Activated CD8-positive, alpha-beta memory T cell treated with anti-CD3 and anti-CD28 coated beads for 4 hours (primary cell): ENCODE results near the gene TRAF3IP3.

Experiments used
- DNase-seq, 2 donors: peaks; one replicate each; pipeline ENCODE4 v3.0.0-alpha.2; 2020; ENCODE audit warnings: low read depth in 2 of 2

The TRAF3IP3 gene

DNA sequence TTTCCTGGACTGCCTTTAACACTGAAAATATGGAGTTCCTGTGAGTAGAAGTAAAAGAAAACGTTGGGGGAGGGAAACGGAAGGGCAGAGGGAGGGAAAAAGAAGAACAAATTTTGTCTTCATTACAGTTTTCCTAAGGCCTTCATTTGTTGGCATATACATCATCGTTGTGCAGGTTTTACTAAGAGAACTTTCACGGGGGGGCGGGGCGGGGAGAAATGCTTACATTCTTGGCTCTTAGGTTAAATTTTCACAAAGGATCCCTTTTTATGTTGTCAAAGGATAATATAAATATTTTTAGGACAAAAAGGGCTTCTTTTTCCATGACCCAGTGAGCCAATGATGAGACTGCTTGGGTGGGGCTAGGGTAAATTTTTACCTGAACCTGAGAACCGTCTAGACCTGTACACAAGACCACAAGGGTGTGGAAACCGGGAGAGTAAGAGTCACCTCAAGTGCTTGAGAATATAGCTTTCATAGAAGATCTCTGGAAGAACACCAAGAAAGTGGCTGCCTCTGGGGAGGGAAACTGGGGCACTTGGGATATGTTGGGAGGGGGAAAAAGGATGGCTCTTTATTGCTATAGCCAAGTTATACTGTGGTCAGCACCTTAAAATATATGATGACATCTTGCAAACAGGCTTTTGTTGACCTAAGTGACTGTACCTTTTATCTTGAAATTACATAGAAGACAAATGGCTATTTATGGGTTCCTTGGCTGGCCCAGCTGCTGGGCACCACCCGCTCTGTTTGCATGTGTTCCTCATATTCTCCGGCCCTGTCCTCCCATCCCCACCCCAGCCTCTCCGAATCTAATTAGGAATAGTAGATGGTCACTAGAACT is 70.0 kb downstream of the TRAF3IP3 start:
- DNase-seq = no peak

DNA sequence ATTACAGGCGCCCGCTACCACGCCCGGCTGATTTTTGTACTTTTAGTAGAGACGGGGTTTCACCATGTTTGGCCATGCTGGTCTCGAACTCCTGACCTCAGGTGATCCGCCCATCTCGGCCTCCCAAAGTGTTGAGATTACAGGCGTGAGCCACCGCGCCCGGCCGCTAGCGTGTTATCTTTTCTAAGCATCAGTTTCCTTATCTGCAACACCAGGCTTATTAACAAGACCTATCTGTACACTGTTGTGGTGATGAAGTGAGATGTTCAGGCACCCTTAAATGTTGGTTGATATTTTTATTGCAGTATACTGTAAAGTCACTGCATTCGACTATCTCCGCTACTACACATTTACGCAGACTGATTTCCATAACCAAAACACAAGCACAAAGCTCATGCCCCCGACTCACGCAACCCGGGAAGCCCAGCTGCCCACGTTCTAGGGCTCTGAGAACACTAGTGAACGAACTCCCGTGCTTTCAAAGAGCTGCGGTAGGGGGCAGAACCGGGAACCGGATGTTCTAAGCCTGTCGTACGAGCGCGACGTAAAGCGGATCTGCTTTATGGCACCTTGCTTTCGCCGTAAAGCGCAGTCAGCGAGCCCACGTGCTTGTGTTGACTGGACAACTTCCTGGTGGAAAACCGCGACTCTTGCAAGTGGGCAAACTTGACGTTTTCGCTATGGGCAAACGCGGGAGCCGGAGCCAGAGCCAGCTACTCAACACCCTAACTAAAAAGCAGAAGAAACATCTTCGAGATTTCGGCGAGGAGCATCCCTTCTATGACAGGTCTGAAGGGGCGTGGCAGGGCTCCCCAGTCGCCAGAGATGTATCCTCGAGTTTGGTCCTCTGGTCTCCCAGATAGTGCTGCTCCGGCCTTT is 71.8 kb downstream of the TRAF3IP3 start, which contains the start of gene UTP25:
UTP25 (plus strand) TSS at position 589 of the 879 bp plus-strand sequence; CDS start at position 681, 92 bp downstream.
- peak; percentile 88 to 89 for DNase-seq

DNA sequence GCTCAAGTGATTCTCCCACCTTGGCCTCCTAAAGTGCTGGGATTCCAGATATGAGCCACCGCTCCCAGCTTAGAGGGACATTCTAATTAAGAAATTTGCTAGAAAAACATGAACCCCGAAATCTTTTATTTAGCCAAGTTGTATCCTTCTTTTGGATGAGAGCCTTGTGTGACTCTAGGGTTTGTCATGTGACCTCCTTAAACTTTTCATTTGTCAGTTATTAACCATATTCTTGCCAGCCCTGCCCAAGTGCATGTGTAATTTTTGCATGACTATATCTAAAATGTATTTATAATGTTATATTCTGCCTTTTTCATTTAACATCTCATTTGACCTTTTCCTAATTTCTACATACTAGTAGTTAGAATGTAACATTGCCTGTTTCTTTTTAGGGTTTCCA is 73.9 kb downstream of the TRAF3IP3 start:
- DNase-seq = no peak

- no peak for DNase-seq
Observed at GRCh38 chr1:209830722-209831121, 74.9 kb downstream of the TRAF3IP3 start.

DNA sequence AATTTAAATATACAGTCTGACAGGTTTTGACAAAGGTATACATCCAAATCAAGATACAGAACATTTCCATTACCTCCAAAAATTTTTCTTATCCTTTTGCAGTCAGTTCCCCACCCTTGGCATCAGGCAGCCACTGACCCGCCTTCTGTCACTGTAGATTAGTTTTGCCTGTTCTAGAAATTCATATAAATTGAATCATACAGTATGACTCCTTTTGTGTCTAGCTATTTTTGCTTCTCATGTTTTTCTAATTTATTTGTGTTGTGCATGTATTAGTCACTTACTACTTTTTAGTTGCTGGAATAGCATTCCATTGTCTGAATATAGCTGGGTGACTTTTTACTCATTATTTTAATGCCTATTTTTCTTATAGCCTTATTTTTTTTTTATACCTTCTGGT is 75.8 kb downstream of the TRAF3IP3 start:
- DNase-seq = no peak
